Stimulated activated CD8-positive, alpha-beta memory T cell treated with anti-CD3 and anti-CD28 coated beads, Interleukin-7, amount 100 ng/mL, for 4 hours (primary cell): ENCODE results near the gene RBMS3.
"Not testable (repeated sequence)": the region's sequence is repeated elsewhere in the genome, so short reads cannot be mapped to it uniquely, and the experiment has no call there.

Source experiments
- DNase-seq, 2 donors: peaks; one replicate each; pipeline ENCODE4 v3.0.0-alpha.2; 2020; ENCODE audit warnings: low read depth in 2 of 2

The RBMS3 gene

DNA sequence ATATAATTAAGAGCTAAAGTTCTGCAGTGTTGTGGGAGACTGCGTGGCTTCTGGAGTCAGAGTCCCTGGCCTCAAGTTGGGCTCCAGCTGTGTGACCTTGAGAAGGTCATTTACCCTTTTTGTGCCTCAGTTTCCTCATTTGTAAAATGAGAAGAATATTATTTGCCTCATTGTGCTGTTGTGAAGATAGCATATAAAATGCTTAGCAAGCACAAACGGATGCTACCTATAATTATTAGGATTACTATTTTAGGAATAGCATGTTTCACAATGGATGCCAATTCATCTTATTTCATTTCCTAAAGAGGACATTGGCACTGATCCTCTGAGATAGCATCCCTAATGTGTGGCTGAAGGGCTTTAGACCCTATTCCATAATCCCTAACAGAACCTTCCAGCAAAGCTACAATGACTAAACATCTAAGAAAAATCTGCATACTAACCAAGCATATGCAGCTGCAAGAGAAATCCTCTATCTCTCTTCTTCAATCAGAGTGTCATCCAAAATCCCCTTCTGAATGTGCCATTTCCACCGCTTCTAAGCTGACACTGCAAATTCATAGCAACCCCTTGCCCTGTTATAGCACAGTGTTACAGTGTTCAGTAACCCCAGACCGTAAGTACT lies 148.3 kb downstream of the RBMS3 start:
- DNase-seq: no peak

DNA sequence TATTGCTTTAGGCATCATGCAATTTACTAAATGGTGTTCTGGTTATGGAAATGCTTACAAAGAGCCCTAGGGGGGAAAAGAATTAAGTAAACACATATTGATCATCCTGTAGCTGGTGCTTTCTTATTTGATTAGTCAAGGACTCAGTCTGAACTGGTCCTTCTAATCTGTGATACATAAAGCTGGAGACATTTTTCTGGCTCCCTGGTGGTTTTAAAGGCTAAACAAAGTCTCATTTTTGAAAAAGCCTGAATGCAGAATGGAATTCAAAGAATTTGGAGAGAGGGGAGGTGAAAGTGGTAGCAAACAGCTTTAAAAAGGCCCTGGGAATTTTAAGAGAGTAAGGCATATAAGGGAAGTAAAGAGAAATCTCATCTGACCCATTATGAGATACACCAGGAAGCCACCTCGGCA lies 149.7 kb downstream of the RBMS3 start:
- DNase-seq: no peak

GRCh38 chr3:29436612-29437323 lies 155.9 kb downstream of the RBMS3 start:
- DNase-seq: no peak

DNA sequence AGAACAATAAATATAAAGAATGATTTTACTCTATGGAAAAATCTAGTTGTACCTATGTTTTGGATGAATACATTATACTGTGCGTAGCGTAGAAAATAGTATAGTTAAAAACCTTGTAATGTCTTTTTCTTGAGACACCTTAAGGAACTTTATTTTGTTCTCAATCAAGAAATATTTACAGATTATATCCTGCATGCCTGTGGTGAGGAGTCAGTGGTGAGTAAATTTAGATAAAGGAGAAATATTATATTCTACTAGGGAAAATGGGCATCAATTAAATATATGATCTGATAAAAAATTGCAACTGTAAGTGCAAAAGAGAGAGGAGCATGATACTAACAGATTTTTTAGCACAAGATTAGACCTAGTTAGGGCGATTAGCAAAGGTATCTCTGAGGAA lies 157.7 kb downstream of the RBMS3 start:
- no peak for DNase-seq

DNA sequence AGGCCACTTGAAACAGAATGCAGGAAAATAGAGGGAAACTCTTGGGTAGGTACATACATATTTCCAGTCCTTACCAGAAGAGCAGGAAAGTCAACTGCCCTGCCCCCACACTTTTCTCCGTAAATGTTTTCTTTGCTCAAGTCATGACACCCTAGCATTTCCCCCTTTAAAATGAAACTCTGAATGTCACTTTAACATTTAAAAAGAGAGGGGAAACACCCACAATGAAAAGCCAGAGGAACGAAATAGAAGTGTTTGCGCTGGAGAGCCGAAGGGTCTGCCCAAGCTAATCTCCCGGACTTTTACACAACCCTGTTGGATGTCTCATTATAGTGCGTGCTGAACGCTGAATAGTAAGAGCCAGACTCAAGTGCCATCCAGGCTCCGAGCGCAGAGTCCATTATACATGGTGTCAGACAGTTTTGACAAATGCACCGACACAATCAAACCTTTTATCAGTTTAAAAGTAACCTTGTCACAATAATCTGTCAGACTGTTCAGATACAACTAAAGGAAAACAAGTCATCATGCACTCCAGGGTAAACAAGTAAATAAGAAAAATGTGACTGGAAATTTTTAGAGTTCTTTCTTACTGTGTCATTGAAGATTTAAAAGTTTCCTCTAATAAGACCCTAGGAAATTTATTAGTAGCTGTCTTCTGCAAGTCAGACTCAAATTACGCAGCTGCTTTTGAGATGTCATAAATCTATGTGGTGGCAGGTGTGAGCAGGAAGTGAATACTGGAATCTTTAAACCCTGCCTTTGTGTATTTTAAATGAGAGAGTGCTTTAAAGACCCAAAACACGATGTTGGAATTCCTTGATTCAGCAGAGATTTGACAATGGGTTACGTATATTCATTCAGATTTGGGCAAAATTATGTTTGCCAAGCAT lies 159.8 kb downstream of the RBMS3 start:
- DNase-seq: no peak

GRCh38 chr3:29441422-29441821 lies 160.6 kb downstream of the RBMS3 start:
- no peak for DNase-seq

- no peak for DNase-seq
These were observed 167.2 kb downstream of the RBMS3 start for GRCh38 chr3:29447946-29448627.

DNA sequence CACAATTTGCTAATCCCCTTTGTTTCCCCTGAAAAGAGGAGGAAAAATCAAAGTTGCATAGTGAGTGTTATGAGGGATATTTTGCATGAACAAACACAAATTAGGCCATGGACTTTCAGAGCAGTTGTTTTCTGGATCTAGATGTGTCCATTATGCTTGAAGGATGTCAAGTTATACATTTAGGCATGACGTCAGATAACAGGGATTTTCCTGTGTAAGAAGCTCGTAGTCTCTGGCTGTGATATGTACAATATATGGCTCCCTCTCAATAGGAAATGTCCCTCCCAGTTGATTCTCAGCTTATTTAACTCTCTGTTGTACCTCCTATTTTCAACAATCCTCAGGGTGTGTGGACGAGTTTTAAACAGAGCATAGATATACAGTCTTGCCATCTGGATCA lies 171.0 kb downstream of the RBMS3 start:
- DNase-seq: no peak

- DNase-seq: no peak
These were observed 172.0 kb downstream of the RBMS3 start for GRCh38 chr3:29452934-29453283.

GRCh38 chr3:29453284-29454001 lies 172.6 kb downstream of the RBMS3 start:
- DNase-seq: no peak

DNA sequence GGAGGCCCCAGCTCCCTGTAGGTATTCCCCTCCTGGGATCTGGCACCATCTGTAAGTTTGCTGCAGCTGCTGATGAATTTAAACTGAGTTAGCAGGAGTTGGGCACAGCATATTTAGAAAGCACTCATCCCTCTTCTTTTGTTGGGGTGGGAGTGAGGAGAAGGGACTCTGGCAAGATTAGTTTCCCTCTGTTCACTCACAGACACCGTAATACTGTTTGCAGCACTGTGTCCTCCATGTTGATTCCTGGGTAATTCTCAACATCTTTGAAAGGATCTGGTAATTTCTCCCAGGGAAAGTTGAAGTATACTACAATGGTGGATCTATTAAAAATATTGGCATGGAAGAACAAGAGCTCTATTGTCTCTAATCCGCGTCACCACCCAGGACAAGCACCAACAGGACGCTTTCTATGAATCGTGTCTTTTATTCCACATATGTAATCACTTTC lies 173.3 kb downstream of the RBMS3 start:
- no peak for DNase-seq

DNA sequence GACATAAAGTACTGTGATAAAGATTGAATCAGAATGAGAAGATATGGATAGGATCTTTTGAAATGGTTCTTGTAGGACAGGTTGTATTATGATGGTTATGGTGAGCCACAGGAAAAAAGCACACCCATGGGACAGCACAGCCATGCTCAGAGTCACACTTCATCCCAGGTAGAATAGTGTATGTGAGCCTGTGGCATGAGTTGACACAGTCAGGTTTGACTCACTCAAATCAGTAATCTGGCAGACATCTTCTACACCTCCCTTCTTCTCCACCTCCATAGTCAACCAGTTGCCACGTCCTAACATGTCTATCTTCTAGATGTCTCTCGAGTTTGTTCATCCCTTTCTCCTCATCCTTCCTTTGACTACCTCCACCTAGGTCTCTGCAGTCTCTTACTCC lies 176.0 kb downstream of the RBMS3 start:
- no peak for DNase-seq

DNA sequence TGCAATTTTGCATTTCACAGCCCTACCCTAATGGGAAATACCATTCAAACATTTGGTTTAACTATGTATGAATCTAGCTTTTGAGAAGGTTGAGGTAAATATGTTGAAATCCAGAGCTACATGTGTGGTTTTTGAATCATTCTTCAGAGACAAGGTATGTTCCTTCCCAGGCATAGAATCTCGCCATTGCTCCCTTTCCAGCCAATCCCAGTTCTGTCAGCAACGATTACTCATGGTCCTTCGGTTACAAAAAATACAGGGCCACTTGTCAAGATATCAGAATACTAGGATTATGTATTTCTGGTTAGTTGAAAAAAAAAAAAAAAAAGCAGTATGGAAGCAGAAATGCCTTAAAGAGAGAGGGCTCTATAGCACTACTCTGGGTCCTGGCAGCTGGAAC lies 182.4 kb downstream of the RBMS3 start:
- DNase-seq: no peak

- no peak for DNase-seq
These were observed 185.0 kb downstream of the RBMS3 start for GRCh38 chr3:29465836-29466235.

DNA sequence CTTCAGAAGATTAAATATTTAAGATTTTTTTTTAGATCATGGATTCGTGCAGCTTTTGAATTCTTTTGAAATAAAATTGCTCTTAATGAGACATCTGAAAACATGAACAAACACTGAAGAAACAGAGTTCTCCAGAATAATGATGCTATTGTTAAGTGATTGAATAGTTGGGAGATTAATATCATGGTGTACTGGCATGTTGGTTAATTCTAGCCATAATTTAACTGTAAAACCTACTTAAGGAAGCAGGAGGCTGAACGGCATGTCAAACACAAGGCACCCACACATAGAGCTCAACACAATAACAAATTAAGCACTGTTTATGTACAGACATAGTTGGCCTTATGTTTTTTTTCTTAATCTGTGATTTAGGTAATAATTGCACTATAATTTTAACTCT lies 185.6 kb downstream of the RBMS3 start:
- no peak for DNase-seq

DNA sequence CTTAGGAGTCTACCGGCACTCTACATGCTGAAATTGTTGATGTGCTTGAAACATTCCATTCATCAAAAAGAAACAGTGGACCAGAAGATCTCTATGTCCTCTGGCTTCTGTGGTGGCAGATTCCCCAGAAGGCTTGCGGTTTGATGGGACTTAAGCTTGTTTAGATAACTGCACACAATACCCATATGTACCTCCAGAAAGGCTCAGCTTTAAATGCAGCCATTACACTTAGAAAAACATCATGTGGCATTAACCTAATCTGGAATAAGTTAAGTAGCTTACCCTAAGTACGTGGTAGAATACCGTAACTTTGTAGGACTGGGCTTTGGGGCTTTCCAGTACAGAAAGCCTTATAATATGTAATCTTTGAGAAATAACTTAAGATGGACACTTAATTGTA lies 187.3 kb downstream of the RBMS3 start:
- no peak for DNase-seq

- not testable (repeated sequence) for DNase-seq
These were observed 192.8 kb downstream of the RBMS3 start for GRCh38 chr3:29473481-29474170.

DNA sequence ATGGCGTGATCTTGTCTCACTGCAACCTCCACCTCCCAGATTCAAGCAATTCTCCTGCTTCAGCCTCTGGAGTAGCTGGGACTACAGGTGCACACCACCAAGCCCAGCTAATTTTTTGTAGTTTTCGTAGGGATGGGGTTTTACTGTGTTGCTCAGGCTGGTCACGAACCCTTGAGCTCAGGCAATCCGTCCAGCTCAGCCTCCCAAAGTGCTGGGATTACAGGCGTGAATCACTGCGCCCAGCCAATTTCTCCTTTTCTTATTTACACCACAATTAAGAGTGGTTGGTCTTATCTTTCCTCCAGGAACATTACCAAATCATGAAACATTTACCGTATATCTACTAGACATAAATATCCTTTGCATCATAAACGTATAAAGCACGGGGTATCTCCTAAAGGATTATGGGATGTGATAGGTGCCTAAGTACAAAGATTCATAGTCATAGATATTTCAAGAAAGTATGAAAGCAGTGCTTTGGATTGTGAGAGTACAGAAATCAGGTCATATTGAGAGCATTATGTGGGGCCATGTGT lies 194.5 kb downstream of the RBMS3 start:
- DNase-seq: no peak

DNA sequence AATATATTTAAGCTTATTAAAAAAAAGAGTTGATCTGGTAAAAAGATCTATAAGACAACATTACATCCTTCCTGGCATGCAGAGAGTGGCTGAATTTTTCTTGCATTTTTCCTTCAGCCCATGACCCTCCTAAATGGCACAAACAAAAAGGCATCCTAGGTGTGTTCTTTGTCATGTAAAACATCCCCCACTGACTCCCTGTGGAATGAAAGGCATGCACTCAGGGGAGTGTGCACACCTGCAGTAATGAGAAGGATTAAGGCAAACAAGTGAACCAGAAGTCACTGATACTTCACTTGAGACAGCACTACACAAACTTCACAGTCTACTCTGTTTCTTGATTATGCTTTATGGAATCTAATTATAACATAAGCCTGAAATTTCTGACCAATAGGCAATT lies 195.0 kb downstream of the RBMS3 start:
- no peak for DNase-seq

DNA sequence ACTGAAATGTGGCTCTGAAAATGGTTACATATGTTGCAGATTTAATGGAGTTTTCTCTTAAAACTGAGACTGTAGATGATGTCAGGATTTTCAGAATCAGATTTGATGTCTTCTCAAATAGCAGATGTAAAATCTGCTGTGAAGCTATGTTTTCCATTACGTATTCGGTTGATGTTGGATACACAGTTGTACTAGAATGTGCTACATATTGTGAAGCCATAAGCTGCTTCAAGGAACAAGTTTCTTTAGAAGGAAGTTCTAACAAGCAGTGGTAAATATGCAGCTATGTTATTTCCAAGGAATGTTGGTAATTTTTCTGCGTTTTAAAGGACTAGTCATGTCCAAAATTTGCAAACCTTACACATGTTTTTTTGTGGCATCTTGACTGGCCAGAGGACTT lies 197.7 kb downstream of the RBMS3 start:
- DNase-seq: no peak

DNA sequence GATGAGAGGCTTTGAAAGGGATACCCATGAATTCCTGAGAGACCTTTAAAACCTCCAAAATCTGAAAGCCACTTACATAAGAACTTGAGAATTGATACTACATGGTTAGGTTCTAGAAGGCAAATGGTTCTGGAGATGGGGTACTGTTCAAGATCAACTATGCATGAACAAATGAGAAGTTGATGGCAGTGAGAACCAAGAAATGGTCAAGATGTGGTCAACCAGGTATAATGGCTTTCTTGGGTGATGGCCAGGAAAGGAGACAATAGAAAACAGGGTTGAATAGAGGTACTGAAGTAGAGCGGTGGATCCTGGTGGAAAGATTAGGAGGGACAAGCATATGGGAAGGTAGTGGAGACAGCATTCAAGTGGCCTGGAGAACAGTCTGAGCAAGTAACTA lies 200.4 kb downstream of the RBMS3 start:
- DNase-seq: no peak
